B cell (primary cell): ENCODE data around the gene SEMA3E. TPM values are rescaled to one million over a fixed set of nuclear protein-coding genes. Genes with fewer than 3 reads are reported as not detected.

ENCODE experiments used
- ATAC-seq: fragments of 200-7000 bp; cut with Tn5 transposase; one replicate; pipeline ENCODE4 v1.10.0; 2021; ENCODE audit warnings: low read depth, mild to moderate bottlenecking, moderate number of reproducible peaks, moderate library complexity
- CTCF ChIA-PET: fragments of 350-600 bp; sonication (Branson Sonifier 250); formaldehyde crosslinking; loops from one replicate; lab custom pipeline; 2021; ENCODE audit warnings: antibody characterized with exemption, inconsistent platforms; lab: Charles Lee
- POLR2A ChIA-PET: fragments of 350-600 bp; sonication (Branson Sonifier 250); formaldehyde crosslinking; loops from one replicate; lab custom pipeline; 2021; ENCODE audit warnings: antibody characterized with exemption; lab: Charles Lee
- DNase-seq: peaks from one replicate; pipeline ENCODE4 v3.0.0; 2013
- H2AFZ ChIP-seq: 2 replicates; pipeline ENCODE4 v1.6.1; 2012; ENCODE audit warnings: mild to moderate bottlenecking, low read depth, low read length; ENCODE audit not compliant: insufficient read depth, poor library complexity, severe bottlenecking
- H3K27ac ChIP-seq, 2 donors: 1 replicate in 1 of 2; 2 replicates in 1 of 2; pipeline ENCODE4 v1.5.1; 2012 to 2013; ENCODE audit warnings: low read length in 2 of 2, mild to moderate bottlenecking in 2 of 2, moderate library complexity in 1 of 2
- H3K27me3 ChIP-seq, 4 experiments: fragments of 200-600 bp in 1 of 4; sonication (generic) in 1 of 4; replicated peaks in 1 of 4; 1 replicate in 2 of 4; 2 replicates in 2 of 4; pipeline versions ENCODE4 v1.6.1 to v1.7.0; 2013 to 2016; ENCODE audit warnings: low read length in 3 of 4, mild to moderate bottlenecking in 2 of 4, mixed read lengths in 1 of 4, moderate library complexity in 1 of 4; ENCODE audit not compliant: insufficient read depth in 4 of 4, control insufficient read depth in 3 of 4; ENCODE audit errors: control extremely low read depth in 1 of 4
- H3K36me3 ChIP-seq, 2 experiments: replicated peaks in 1 of 2; 1 replicate in 1 of 2; 2 replicates in 1 of 2; pipeline versions ENCODE4 v1.6.1 to v1.7.1; 2013; ENCODE audit warnings: low read length in 1 of 2; ENCODE audit not compliant: insufficient read depth in 2 of 2, control insufficient read depth in 1 of 2; ENCODE audit errors: control extremely low read depth in 1 of 2, extremely low read depth in 1 of 2
- H3K4me1 ChIP-seq, 2 donors: fragments of 200-600 bp in 1 of 2; sonication (generic) in 1 of 2; 1 replicate in 1 of 2; 2 replicates in 1 of 2; pipeline versions ENCODE4 v1.5.1 to v1.6.1; 2013 to 2017; ENCODE audit warnings: low read length in 2 of 2; ENCODE audit not compliant: control insufficient read depth in 2 of 2, insufficient read depth in 2 of 2
- H3K4me2 ChIP-seq: replicated peaks from 2 replicates; pipeline ENCODE3; 2012; ENCODE audit warnings: mild to moderate bottlenecking, low read depth, low read length; ENCODE audit not compliant: poor library complexity, severe bottlenecking
- H3K4me3 ChIP-seq, 5 experiments: fragments of 200-600 bp in 1 of 5; sonication (generic) in 1 of 5; 1 replicate in 3 of 5; 2 replicates in 2 of 5; pipeline versions ENCODE4 v1.5.1 to v1.7.0; 2011 to 2016; ENCODE audit warnings: low read length in 4 of 5, mild to moderate bottlenecking in 4 of 5, low read depth in 2 of 5, control low read depth in 1 of 5, moderate library complexity in 1 of 5; ENCODE audit not compliant: insufficient read depth in 1 of 5; ENCODE audit errors: control extremely low read depth in 1 of 5, extremely low read depth in 1 of 5
- H3K79me2 ChIP-seq: fragments of 200-600 bp; sonication (generic); one replicate; pipeline ENCODE4 v1.6.0; 2016; ENCODE audit warnings: low read length; ENCODE audit not compliant: control insufficient read depth, insufficient read depth
- H3K9ac ChIP-seq: fragments of 200-600 bp; sonication (generic); 2 replicates; pipeline ENCODE4 v1.6.1; 2017; ENCODE audit warnings: mild to moderate bottlenecking, low read length, moderate library complexity
- H3K9me3 ChIP-seq, 3 donors: one replicate each; pipeline versions ENCODE4 v1.6.1 to v1.7.1; 2013; ENCODE audit warnings: low read length in 2 of 3; ENCODE audit not compliant: control insufficient read depth in 2 of 3, insufficient read depth in 1 of 3; ENCODE audit errors: control extremely low read depth in 1 of 3
- H4K20me1 ChIP-seq: 2 replicates; pipeline ENCODE4 v1.6.0; 2012; ENCODE audit warnings: mild to moderate bottlenecking, low read length; ENCODE audit not compliant: insufficient read depth, control insufficient read depth, poor library complexity, severe bottlenecking
- H3K27ac Mint-ChIP-seq: one replicate; pipeline ENCODE4 v1.8.0; 2021; ENCODE audit warnings: mixed read lengths
- H3K27me3 Mint-ChIP-seq: one replicate; pipeline ENCODE4 v1.8.0; 2021; ENCODE audit warnings: mixed read lengths
- H3K4me1 Mint-ChIP-seq: one replicate; pipeline ENCODE4 v1.8.0; 2021; ENCODE audit warnings: mixed read lengths
- H3K4me3 Mint-ChIP-seq: one replicate; pipeline ENCODE4 v1.8.0; 2021; ENCODE audit warnings: mixed read lengths
- H3K9me3 Mint-ChIP-seq: one replicate; pipeline ENCODE4 v1.8.0; 2022; ENCODE audit warnings: mixed read lengths; ENCODE audit not compliant: insufficient read depth
- EZH2 ChIP-seq: IDR thresholded peaks from 2 replicates; pipeline ENCODE4 v1.6.1; 2012; ENCODE audit warnings: borderline replicate concordance, low read depth, mild to moderate bottlenecking, moderate library complexity, low read length; ENCODE audit not compliant: insufficient read depth, poor library complexity, severe bottlenecking
- WGBS: methylation state at CpG from one replicate; pipeline ENCODE4 v1.1.5; 2013; ENCODE audit warnings: missing lambda C conversion rate; ENCODE audit not compliant: insufficient coverage; 5-methylcytosine and 5-hydroxymethylcytosine counted together
- intact Hi-C: fragments of 100-400 bp; cut with micrococcal nuclease; formaldehyde crosslinking; loops from one replicate; pipeline ENCODE4 v1.10.0; 2022
- polyA plus RNA-seq: library from polyadenylated mRNA; depleted of rRNA; stranded (reverse); fragments of >200 nt; gene quantifications from 2 replicates; pipeline ENCODE4 v1.2.3, GENCODE V29; 2012
- total RNA-seq, 2 donors: library from RNA; stranded (reverse); fragments of 120-200 nt in 1 of 2; gene quantifications; 1 replicate in 1 of 2; 2 replicates in 1 of 2; pipeline versions ENCODE4 v1.2.3 to v1.2.4, GENCODE V29; 2013 to 2022
- TF ChIP-seq, protein P1 (sequence below): fragments of 200-600 bp; IDR thresholded peaks from one replicate; pipeline ENCODE4 v1.8.0; 2022; ENCODE audit warnings: antibody characterized with exemption, mild to moderate bottlenecking

Gene SEMA3E
- total and polyA plus RNA-seq, 2 donors (not counting 1 experiment from before 2014, with no cell fraction given): not detected

DNA sequence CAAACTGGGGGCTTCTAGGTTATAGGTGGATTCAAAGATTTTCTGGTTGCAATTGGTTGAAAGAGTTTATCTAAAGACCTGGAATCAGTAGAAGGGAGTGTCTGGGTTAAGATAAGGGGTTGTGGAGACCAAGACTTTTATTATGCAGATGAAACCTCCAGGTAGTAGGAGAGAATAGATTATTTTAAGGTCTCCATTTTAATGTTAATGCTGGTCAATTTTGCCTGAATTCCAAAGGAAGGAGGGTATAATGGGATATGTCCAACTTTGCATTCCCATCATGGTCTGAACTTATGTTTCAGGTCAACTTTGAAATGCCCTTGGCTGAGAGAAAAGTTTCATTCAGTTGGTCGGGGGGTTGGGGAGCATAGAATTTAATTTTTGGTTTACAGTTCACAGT, 44.3 kb upstream of the SEMA3E start:
- TF ChIP-seq, protein P1, sequence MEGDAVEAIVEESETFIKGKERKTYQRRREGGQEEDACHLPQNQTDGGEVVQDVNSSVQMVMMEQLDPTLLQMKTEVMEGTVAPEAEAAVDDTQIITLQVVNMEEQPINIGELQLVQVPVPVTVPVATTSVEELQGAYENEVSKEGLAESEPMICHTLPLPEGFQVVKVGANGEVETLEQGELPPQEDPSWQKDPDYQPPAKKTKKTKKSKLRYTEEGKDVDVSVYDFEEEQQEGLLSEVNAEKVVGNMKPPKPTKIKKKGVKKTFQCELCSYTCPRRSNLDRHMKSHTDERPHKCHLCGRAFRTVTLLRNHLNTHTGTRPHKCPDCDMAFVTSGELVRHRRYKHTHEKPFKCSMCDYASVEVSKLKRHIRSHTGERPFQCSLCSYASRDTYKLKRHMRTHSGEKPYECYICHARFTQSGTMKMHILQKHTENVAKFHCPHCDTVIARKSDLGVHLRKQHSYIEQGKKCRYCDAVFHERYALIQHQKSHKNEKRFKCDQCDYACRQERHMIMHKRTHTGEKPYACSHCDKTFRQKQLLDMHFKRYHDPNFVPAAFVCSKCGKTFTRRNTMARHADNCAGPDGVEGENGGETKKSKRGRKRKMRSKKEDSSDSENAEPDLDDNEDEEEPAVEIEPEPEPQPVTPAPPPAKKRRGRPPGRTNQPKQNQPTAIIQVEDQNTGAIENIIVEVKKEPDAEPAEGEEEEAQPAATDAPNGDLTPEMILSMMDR: no peak
- no peak for TF ChIP-seq EZH2
- H3K9me3 Mint-ChIP-seq: peaks cover 6% of the 10 kb centered on the region
- intact Hi-C loops: no loop called here

GRCh38 chr7:83691095-83691494, 42.2 kb upstream of the SEMA3E start:
- H3K36me3 ChIP-seq: no peaks in the 10 kb centered on the region
- no peaks in the 10 kb centered on the region for H4K20me1 ChIP-seq
- no peak overlapping the region for H2AFZ ChIP-seq
- H3K4me1 ChIP-seq: no peaks in the 10 kb centered on the region
- ATAC-seq (no peak), DNase-seq (no peak)
- no peak for TF ChIP-seq EZH2
- Mint-ChIP-seq H3K27me3 (no peaks in the 10 kb centered on the region), H3K4me1 (no peaks in the 10 kb centered on the region), H3K4me3 (no peak overlapping the region), H3K27ac (no peak overlapping the region), H3K9me3 (no peaks in the 10 kb centered on the region)
- CTCF ChIA-PET: no interaction called here
- no peak overlapping the region for H3K4me3 ChIP-seq
- H3K9ac ChIP-seq: no peak overlapping the region
- no peaks in the 10 kb centered on the region for H3K79me2 ChIP-seq
- intact Hi-C loops: no loop called here
- no peak overlapping the region for H3K4me2 ChIP-seq
- 76% methylated on average over 3 of the region's 4 CpGs for WGBS
- POLR2A ChIA-PET: no interaction called here
- no peaks in the 10 kb centered on the region for H3K27me3 ChIP-seq
- no peak overlapping the region for H3K27ac ChIP-seq
- no peaks in the 10 kb centered on the region for H3K9me3 ChIP-seq

More for the DNA sequence above, 44.3 kb upstream of the SEMA3E start:
- Histone ChIP-seq H3K27me3 (no peaks in the 10 kb centered on the region), H4K20me1 (no peaks in the 10 kb centered on the region), H3K36me3 (no peaks in the 10 kb centered on the region), H3K4me1 (no peaks in the 10 kb centered on the region), H3K79me2 (no peaks in the 10 kb centered on the region), H3K4me3 (no peak overlapping the region), H2AFZ (no peak overlapping the region), H3K27ac (no peak overlapping the region), H3K4me2 (no peak overlapping the region), H3K9ac (no peak overlapping the region), H3K9me3 (no peaks in the 10 kb centered on the region)
- POLR2A ChIA-PET: no interaction called here
- ATAC-seq: no peak
- Mint-ChIP-seq H3K27me3 (no peaks in the 10 kb centered on the region), H3K4me1 (no peaks in the 10 kb centered on the region), H3K27ac (no peak overlapping the region), H3K4me3 (no peak overlapping the region)
- DNase-seq: no peak
- CTCF ChIA-PET: no interaction called here
- 100% methylated on average over 1 of the region's 1 CpG for WGBS
